HepG2 (cell line): ENCODE results near the gene SLC13A5. TPM values are rescaled to one million over a fixed set of nuclear protein-coding genes. Genes with fewer than 3 reads are reported as not detected.

Experiments
- ASH2L ChIP-seq: fragments of 300-600, 200-600 bp; sonication (generic); IDR thresholded peaks from 2 replicates; pipeline ENCODE4 v1.7.0; 2017; ENCODE audit warnings: low read depth, mild to moderate bottlenecking, moderate library complexity, mixed read lengths, low read length; ENCODE audit not compliant: insufficient read length
- BHLHE40 ChIP-seq: IDR thresholded peaks from 2 replicates; pipeline ENCODE4 v1.6.1; 2011; ENCODE audit warnings: low read length, improper control_type of control experiment
- CAMTA2 ChIP-seq: sonication (generic); formaldehyde crosslinking; IDR thresholded peaks from 2 replicates; pipeline ENCODE4 v1.4.0; 2020; ENCODE audit warnings: mild to moderate bottlenecking, missing genetic modification reagents, borderline replicate concordance
- CEBPG ChIP-seq: IDR thresholded peaks from 2 replicates; pipeline ENCODE4 v1.6.1; 2016
- FIP1L1 ChIP-seq: fragments of 200-400 bp; formaldehyde crosslinking; IDR thresholded peaks from 2 replicates; pipeline ENCODE4 v1.6.1; 2018; ENCODE audit warnings: low read depth, mild to moderate bottlenecking, low read length, moderate library complexity, borderline replicate concordance; ENCODE audit not compliant: insufficient read depth
- FOXA1 ChIP-seq, 2 experiments: fragments of 450-650 bp in 1 of 2; sonication (generic) in 1 of 2; formaldehyde crosslinking in 1 of 2; IDR thresholded peaks; 2 replicates each; pipeline versions ENCODE4 v1.4.0 to v1.6.1; 2016 to 2020; ENCODE audit warnings: missing genetic modification reagents in 1 of 2
- KLF15 ChIP-seq: sonication (generic); formaldehyde crosslinking; IDR thresholded peaks from 2 replicates; pipeline ENCODE4 v1.8.1; 2023; ENCODE audit warnings: borderline replicate concordance, mild to moderate bottlenecking, inconsistent platforms, missing genetic modification reagents, mixed read lengths
- MEIS2 ChIP-seq: sonication (generic); formaldehyde crosslinking; IDR thresholded peaks from 2 replicates; pipeline ENCODE4 v1.9.0; 2021; ENCODE audit warnings: mild to moderate bottlenecking, missing genetic modification reagents
- NR2F2 ChIP-seq: IDR thresholded peaks from 2 replicates; pipeline ENCODE4 v1.6.1; 2012; ENCODE audit warnings: low read depth, inconsistent platforms, borderline replicate concordance
- PAWR ChIP-seq: sonication (generic); formaldehyde crosslinking; IDR thresholded peaks from 2 replicates; pipeline ENCODE4 v1.4.0; 2020; ENCODE audit warnings: missing genetic modification reagents, mild to moderate bottlenecking, borderline replicate concordance
- PHF20 ChIP-seq: sonication (generic); formaldehyde crosslinking; IDR thresholded peaks from 2 replicates; pipeline ENCODE4 v1.5.0; 2020; ENCODE audit warnings: mild to moderate bottlenecking, missing genetic modification reagents
- SAFB2 ChIP-seq: sonication (generic); formaldehyde crosslinking; IDR thresholded peaks from 2 replicates; pipeline ENCODE4 v1.5.1; 2020; ENCODE audit warnings: missing genetic modification reagents, low read depth, mild to moderate bottlenecking, borderline replicate concordance
- SATB2 ChIP-seq: sonication (generic); formaldehyde crosslinking; IDR thresholded peaks from 2 replicates; pipeline ENCODE4 v1.5.0; 2020; ENCODE audit warnings: missing genetic modification reagents
- ZFP82 ChIP-seq: sonication (generic); formaldehyde crosslinking; IDR thresholded peaks from 2 replicates; pipeline ENCODE4 v1.5.1; 2020; ENCODE audit warnings: mild to moderate bottlenecking, missing genetic modification reagents, borderline replicate concordance
- ZFYVE20 ChIP-seq: sonication (generic); formaldehyde crosslinking; IDR thresholded peaks from 2 replicates; pipeline ENCODE4 v1.8.0; 2023; ENCODE audit warnings: low read depth, mild to moderate bottlenecking, moderate library complexity, missing genetic modification reagents, borderline replicate concordance
- ZKSCAN5 ChIP-seq: sonication (generic); formaldehyde crosslinking; IDR thresholded peaks from 2 replicates; pipeline ENCODE4 v1.5.1; 2020; ENCODE audit warnings: mild to moderate bottlenecking, missing genetic modification reagents
- ZKSCAN8 ChIP-seq: IDR thresholded peaks from 2 replicates; pipeline ENCODE4 v1.6.1; 2016; ENCODE audit warnings: borderline replicate concordance, missing genetic modification reagents, missing compliant biosample characterization
- ZNF12 ChIP-seq: sonication (generic); formaldehyde crosslinking; IDR thresholded peaks from 2 replicates; pipeline ENCODE4 v1.5.0; 2020; ENCODE audit warnings: missing genetic modification reagents
- ZNF251 ChIP-seq: sonication (generic); formaldehyde crosslinking; IDR thresholded peaks from 2 replicates; pipeline ENCODE4 v1.9.0; 2021; ENCODE audit warnings: mild to moderate bottlenecking, missing genetic modification reagents
- ZNF296 ChIP-seq: sonication (generic); formaldehyde crosslinking; conservative IDR thresholded peaks from 2 replicates; pipeline ENCODE4 v1.5.0; 2020; ENCODE audit warnings: mild to moderate bottlenecking, missing genetic modification reagents
- ZNF616 ChIP-seq: sonication (generic); formaldehyde crosslinking; IDR thresholded peaks from 2 replicates; pipeline ENCODE4 v1.5.0; 2020; ENCODE audit warnings: low read depth, mild to moderate bottlenecking, missing genetic modification reagents
- ZNF713 ChIP-seq: sonication (generic); formaldehyde crosslinking; IDR thresholded peaks from 2 replicates; pipeline ENCODE4 v1.4.0; 2020; ENCODE audit warnings: mild to moderate bottlenecking, missing genetic modification reagents
- ZNF891 ChIP-seq: sonication (generic); formaldehyde crosslinking; IDR thresholded peaks from 2 replicates; pipeline ENCODE4 v1.5.0; 2020; ENCODE audit warnings: mild to moderate bottlenecking, missing genetic modification reagents
- polyA plus RNA-seq, 8 experiments: library from polyadenylated mRNA; depleted of rRNA in 3 of 8; stranded (reverse) in 7 of 8; unstranded in 1 of 8; fragments of >200 nt; fragmentation: Illumina TruSeq in 4 of 8; extraction: Trizol in 4 of 8; gene quantifications; 2 replicates each; pipeline versions ENCODE4 v1.2.1 to v1.2.3, GENCODE V29; 2011 to 2016; ENCODE audit warnings: low read depth in 4 of 8, missing spikeins in 1 of 8, mixed read lengths in 1 of 8; ENCODE audit not compliant: insufficient read depth in 1 of 8
- total RNA-seq, 5 experiments: library from RNA; depleted of rRNA; stranded (reverse); fragments of >200 nt; fragmentation: Illumina TruSeq; extraction: Trizol; gene quantifications; 2 replicates each; pipeline ENCODE4 v1.2.3, GENCODE V29; 2016; ENCODE audit warnings: low read depth in 1 of 5
- TF ChIP-seq, protein P1 (sequence below): sonication (generic); formaldehyde crosslinking; IDR thresholded peaks from 2 replicates; pipeline ENCODE4 v1.4.0; 2020; ENCODE audit warnings: missing genetic modification reagents
- TF ChIP-seq, protein P2 (sequence below): IDR thresholded peaks from 2 replicates; pipeline ENCODE4 v1.6.1; 2016; ENCODE audit warnings: low read depth, control low read depth
- TF ChIP-seq, protein P3 (sequence below), 2 experiments: sonication (generic) in 1 of 2; formaldehyde crosslinking in 1 of 2; IDR thresholded peaks; 2 replicates each; pipeline versions ENCODE4 v1.5.1 to v1.6.1; 2011 to 2020; ENCODE audit warnings: borderline replicate concordance in 1 of 2, low read depth in 1 of 2, low read length in 1 of 2, mild to moderate bottlenecking in 1 of 2, missing genetic modification reagents in 1 of 2, moderate library complexity in 1 of 2

The SLC13A5 gene
- total and polyA plus RNA-seq, 2 of the 13 experiments (the other 11 are each of a cell fraction or from before 2014, with no cell fraction given), result 42.8 to 310 TPM

DNA sequence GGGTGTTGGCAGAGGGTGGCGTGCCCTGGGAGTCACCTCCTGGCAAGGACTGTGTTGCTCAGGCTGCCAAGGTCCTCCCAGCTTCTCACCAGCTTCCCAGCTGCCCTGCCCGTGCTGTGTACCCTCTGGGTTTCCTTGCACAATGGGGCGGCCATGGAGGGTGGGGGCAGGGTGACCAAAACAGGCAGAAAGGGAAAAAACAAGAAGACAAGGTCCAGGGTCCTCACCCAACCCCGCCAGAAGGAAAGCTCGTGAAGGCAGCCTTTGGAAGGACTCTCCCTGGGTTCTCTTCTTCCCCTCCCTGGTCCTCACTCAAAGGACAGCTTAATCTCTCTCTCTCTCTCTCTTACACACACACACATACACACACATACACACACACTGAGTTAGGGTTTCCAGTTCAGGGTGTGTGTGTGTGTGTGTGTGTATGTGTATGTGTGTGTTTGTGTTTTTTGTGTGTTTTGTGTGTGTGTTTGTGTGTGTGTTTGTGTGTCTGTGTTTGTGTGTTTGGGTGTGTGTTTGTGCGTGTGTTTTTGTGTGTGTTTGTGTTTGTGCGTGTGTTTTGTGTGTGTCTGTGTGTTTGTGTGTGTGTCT, 2.0 kb downstream of the SLC13A5 start (continued):
- TF ChIP-seq, protein P1, sequence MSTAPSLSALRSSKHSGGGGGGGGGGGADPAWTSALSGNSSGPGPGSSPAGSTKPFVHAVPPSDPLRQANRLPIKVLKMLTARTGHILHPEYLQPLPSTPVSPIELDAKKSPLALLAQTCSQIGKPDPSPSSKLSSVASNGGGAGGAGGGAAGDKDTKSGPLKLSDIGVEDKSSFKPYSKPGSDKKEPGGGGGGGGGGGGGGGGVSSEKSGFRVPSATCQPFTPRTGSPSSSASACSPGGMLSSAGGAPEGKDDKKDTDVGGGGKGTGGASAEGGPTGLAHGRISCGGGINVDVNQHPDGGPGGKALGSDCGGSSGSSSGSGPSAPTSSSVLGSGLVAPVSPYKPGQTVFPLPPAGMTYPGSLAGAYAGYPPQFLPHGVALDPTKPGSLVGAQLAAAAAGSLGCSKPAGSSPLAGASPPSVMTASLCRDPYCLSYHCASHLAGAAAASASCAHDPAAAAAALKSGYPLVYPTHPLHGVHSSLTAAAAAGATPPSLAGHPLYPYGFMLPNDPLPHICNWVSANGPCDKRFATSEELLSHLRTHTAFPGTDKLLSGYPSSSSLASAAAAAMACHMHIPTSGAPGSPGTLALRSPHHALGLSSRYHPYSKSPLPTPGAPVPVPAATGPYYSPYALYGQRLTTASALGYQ (CRISPR knock-in tag), result no peak
- TF ChIP-seq ZNF251 (CRISPR knock-in tag), result no peak
- no peak for TF ChIP-seq PAWR (CRISPR knock-in tag)
- no peak for TF ChIP-seq MEIS2
- TF ChIP-seq ZNF12 (CRISPR knock-in tag), result no peak
- peak; percentile 54 for TF ChIP-seq FOXA1 (IDR thresholded peaks at IDR 0.05)
- TF ChIP-seq FOXA1 (CRISPR knock-in tag; IDR thresholded peaks at IDR 0.05), result peak; percentile 31; the same call in 1 of the 2 replicates
- TF ChIP-seq ZNF891, result no peak
- TF ChIP-seq FIP1L1, result no peak
- no peak for TF ChIP-seq ZFYVE20
- no peak for TF ChIP-seq ZKSCAN8 (CRISPR knock-in tag)
- TF ChIP-seq PHF20, result no peak; the same call in 1 of the 2 replicates
- TF ChIP-seq SATB2 (CRISPR knock-in tag), result no peak
- TF ChIP-seq ASH2L, result peak; percentile 31
- no peak for TF ChIP-seq CAMTA2
- peak; percentile 81 for TF ChIP-seq CEBPG (CRISPR knock-in tag)
- no peak for TF ChIP-seq KLF15 (CRISPR knock-in tag)
- TF ChIP-seq NR2F2, result no peak
- no peak for TF ChIP-seq BHLHE40
- TF ChIP-seq, protein P2, sequence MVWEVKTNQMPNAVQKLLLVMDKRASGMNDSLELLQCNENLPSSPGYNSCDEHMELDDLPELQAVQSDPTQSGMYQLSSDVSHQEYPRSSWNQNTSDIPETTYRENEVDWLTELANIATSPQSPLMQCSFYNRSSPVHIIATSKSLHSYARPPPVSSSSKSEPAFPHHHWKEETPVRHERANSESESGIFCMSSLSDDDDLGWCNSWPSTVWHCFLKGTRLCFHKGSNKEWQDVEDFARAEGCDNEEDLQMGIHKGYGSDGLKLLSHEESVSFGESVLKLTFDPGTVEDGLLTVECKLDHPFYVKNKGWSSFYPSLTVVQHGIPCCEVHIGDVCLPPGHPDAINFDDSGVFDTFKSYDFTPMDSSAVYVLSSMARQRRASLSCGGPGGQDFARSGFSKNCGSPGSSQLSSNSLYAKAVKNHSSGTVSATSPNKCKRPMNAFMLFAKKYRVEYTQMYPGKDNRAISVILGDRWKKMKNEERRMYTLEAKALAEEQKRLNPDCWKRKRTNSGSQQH, result no peak; the same call in 1 of the 2 replicates
- TF ChIP-seq ZNF713 (CRISPR knock-in tag), result no peak
- TF ChIP-seq, protein P3, sequence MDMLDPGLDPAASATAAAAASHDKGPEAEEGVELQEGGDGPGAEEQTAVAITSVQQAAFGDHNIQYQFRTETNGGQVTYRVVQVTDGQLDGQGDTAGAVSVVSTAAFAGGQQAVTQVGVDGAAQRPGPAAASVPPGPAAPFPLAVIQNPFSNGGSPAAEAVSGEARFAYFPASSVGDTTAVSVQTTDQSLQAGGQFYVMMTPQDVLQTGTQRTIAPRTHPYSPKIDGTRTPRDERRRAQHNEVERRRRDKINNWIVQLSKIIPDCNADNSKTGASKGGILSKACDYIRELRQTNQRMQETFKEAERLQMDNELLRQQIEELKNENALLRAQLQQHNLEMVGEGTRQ (IDR thresholded peaks at IDR 0.05; ENCODE audit: low read depth, low read length), result no peak
- TF ChIP-seq, protein P3 (CRISPR knock-in tag; IDR thresholded peaks at IDR 0.05; ENCODE audit: borderline replicate concordance), result no peak
- TF ChIP-seq SAFB2 (CRISPR knock-in tag), result no peak
- TF ChIP-seq ZKSCAN5 (CRISPR knock-in tag), result no peak
- TF ChIP-seq ZNF296 (CRISPR knock-in tag), result peak; percentile 64; the same call in 1 of the 2 replicates
- TF ChIP-seq ZNF616 (CRISPR knock-in tag), result no peak
- TF ChIP-seq ZFP82 (CRISPR knock-in tag), result no peak
